Suprapubic skin (tissue), 4 donors: Measurements from ENCODE around the gene DDC.

ENCODE experiments used
- EP300 ChIP-seq: sonication (generic); formaldehyde crosslinking; IDR thresholded peaks from one replicate; pipeline ENCODE4 v1.6.1; 2017; ENCODE audit warnings: antibody characterized with exemption
- POLR2A ChIP-seq, 2 donors: fragments of 450-650 bp; IDR thresholded peaks; one replicate each; pipeline ENCODE4 v1.6.1; 2017; ENCODE audit warnings: antibody characterized with exemption in 2 of 2, mild to moderate bottlenecking in 2 of 2, moderate library complexity in 2 of 2
- POLR2AphosphoS5 ChIP-seq, 3 donors: sonication (generic); formaldehyde crosslinking; IDR thresholded peaks; one replicate each; pipeline ENCODE4 v1.6.1; 2017; ENCODE audit warnings: antibody characterized with exemption in 3 of 3
- TF ChIP-seq, protein P1 (sequence below), 2 donors: fragments of 200-600 bp in 1 of 2; fragments of 450-650 bp in 1 of 2; sonication (generic) in 1 of 2; IDR thresholded peaks; one replicate each; pipeline ENCODE4 v1.5.1; 2016 to 2019; ENCODE audit warnings: antibody characterized with exemption in 2 of 2, mild to moderate bottlenecking in 1 of 2, moderate library complexity in 1 of 2

GRCh38 chr7:50411332-50411731 lies 153.9 kb downstream of the DDC start:
- TF ChIP-seq, protein P1, sequence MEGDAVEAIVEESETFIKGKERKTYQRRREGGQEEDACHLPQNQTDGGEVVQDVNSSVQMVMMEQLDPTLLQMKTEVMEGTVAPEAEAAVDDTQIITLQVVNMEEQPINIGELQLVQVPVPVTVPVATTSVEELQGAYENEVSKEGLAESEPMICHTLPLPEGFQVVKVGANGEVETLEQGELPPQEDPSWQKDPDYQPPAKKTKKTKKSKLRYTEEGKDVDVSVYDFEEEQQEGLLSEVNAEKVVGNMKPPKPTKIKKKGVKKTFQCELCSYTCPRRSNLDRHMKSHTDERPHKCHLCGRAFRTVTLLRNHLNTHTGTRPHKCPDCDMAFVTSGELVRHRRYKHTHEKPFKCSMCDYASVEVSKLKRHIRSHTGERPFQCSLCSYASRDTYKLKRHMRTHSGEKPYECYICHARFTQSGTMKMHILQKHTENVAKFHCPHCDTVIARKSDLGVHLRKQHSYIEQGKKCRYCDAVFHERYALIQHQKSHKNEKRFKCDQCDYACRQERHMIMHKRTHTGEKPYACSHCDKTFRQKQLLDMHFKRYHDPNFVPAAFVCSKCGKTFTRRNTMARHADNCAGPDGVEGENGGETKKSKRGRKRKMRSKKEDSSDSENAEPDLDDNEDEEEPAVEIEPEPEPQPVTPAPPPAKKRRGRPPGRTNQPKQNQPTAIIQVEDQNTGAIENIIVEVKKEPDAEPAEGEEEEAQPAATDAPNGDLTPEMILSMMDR (IDR thresholded peaks at IDR 0.05), result no peak
- TF ChIP-seq POLR2A (IDR thresholded peaks at IDR 0.05) (no peak), EP300 (no peak), POLR2AphosphoS5 (IDR thresholded peaks at IDR 0.05) (no peak)
